GM18517 (cell line): ENCODE results near the gene SLC5A3.

Experiments
- ATAC-seq: cut with Tn5 transposase; IDR thresholded peaks from one replicate; pipeline ENCODE4 v1.9.1; 2021; ENCODE audit warnings: mild to moderate bottlenecking, moderate library complexity; ENCODE audit not compliant: unreplicated experiment

Gene SLC5A3

DNA sequence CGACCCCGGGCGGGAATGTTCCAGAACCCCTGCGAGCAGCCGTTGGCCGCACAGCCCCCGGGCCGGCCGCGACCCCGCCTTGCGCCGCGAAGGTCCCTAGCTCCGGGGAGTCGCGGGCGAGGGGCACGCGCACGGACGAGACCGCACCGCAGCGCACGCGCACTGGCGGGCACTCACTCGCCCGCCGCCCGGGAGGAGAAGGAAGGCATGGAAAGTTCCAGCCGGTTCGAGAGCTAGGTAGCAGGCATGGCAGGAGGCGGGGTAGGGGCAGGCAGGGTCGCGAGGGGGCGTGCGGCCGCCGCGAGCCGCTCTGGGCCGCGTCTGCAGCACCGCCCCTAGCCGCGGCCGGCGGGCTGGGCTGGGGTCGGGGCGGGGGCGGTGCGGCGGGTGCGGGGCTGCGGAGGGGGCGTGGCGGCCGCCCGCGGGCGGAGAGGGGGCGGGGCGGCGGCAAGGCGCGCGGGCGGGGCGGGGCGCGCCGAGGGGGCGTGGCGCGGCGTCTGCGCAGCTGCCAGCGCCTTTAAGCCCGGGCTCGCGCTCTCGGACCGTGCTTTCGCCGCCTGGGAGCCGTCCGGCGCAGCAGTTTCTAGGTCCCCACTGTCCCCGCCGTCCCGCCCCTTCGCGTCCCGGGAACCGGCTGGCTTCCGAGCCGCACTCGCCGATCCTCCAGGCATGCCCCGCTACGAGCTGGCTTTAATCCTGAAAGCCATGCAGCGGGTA, at the start of gene SLC5A3, which contains the start of gene MRPS6:
SLC5A3 (plus strand) TSS at position 547 of the 717 bp plus-strand sequence. CDS start 21,621 bp downstream, outside the sequence.
MRPS6 (plus strand) TSS at position 547 of the 717 bp plus-strand sequence; CDS start at position 670, 123 bp downstream.
- ATAC-seq = peak; percentile 58

DNA sequence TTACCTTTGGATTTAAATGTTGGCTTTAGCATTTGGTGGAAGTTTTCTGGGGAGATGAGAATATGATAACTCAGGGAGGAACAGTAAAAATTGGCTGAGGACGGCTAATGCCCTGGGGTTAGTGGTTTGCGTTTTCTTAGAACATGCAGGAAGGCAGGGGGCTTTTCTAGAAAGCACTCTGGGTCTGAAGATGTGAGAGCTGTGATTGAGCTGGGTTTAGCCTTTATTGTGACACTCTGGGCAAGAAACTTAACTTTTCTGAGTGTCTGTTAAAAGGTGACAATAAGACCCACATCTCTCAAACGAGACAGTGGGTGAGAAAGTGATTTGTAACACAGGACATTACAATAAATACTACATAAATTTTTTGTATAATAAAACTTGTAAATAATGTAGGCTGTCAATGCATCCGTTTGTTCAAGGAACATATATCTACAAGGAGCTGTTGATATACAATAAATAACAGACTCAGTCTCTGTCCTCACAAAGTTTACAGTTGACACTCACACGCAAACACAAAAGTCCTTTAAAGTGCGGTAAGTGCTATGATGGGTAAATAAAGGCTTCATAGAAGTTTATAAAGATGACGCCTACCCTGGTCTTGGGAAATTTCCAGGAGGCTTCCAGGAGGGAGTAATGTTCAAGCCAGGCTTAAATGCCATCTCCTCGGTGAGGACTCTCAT, 49.5 kb upstream of the SLC5A3 start:
- no peak for ATAC-seq

DNA sequence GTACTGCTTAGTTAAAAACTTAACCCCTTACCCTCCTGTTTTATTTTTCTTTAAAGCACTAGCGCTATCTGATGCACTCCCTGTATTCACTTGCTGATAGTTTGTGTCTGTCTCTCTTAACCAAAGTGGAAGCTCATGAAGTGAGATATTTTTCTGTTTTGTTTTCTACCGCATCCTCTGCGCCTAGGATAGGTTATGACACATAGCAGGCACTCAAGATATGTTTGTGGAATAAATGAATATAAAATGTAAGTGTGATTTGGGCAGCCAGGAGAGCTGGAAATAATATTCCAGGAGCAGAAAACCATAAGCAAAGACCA, 49.0 kb upstream of the SLC5A3 start:
- no peak for ATAC-seq

DNA sequence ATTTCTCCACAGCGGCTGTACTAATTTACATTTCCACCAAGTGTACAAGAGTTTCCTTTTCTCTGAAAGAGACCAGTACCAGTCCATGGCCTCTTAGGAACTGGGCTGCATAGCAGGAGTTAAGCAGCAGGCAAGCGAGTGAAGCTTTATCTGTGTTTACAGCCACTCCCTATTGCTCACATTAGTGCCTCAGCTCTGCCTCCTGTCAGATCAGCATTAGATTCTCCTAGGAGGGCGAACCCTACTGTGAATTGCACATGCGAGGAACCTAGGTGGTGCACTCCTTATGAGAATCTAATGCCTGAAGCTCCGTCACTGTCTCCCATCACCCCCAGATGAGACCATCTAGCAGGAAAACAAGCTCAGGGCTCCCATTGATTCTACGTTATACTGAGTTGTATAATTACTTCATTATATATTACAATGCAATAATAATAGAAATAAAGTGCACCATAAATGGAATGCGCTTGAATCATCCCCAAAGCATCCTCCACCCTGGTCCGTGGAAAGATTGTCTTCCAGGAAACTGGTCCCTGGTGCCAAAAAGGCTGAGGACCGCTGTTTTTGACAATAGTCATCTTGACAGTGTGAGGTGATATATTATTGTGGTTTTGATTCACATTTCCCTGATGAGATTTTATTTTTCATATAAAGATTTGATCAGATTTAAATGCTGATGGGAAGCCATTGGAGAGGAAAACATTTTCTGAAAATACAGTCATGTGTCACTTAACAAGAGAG, 45.5 kb upstream of the SLC5A3 start:
- ATAC-seq = no peak

DNA sequence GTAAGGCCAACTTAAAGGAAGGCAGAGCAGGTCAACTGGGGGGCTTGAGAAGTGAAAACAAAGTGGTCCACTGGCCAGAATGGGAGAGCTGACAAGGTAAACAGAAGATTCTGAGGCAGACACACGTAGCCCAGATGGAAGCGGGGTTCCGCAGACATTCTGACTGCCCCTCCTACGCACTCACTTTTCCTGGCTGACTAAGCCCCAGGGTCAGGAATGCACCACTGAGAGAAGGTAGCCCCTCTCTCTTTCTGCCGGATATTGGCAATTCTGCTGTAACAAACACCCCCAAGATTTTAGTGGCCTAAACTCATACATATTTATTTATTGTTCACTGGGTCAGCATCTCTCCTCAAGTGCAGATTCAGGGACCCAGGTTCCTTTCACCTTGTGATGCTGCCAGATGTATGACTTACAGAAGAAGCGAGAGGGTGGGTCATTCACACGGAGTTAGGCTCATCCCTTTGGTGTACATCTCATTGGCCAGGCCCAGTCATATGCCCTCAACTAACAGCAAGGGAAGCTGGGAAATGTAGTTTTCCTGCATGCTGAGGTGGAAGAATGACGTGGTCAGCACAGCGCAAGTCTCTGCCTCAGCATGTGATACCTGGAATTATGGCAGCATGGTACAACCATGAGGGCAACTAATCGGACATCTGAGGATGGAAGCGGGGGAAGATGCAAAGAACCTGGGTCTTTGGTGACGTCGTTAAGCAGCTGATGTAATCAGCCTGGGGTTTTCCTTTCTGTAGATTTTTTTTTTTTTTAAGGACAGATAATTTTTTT, 43.4 kb upstream of the SLC5A3 start:
- ATAC-seq = peak; percentile 66

DNA sequence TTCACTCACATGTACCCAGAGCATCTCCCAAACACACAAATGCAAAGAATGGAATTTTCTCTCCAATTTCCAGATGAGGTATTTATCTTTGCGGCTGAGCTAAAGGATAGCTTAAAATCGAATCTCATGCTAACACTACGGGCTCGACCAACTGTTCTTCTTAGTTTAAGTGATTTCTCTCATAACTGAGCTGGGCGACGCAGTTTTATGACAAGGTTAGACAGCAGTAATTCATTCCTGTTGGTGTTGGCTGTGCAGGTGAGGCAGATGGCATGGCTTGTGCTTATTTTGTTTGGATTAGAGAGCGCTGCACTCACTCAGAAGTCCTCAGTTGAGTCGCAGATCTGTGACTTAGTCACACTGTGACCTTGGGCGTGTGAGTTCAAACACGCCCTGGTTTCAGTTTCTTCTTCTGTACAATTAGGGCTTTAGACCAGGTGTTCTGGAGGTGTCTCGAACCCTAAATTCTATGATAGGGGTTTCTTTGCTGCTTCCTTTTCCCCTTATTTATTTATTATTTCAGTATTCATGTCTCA, 41.5 kb upstream of the SLC5A3 start:
- ATAC-seq = no peak

DNA sequence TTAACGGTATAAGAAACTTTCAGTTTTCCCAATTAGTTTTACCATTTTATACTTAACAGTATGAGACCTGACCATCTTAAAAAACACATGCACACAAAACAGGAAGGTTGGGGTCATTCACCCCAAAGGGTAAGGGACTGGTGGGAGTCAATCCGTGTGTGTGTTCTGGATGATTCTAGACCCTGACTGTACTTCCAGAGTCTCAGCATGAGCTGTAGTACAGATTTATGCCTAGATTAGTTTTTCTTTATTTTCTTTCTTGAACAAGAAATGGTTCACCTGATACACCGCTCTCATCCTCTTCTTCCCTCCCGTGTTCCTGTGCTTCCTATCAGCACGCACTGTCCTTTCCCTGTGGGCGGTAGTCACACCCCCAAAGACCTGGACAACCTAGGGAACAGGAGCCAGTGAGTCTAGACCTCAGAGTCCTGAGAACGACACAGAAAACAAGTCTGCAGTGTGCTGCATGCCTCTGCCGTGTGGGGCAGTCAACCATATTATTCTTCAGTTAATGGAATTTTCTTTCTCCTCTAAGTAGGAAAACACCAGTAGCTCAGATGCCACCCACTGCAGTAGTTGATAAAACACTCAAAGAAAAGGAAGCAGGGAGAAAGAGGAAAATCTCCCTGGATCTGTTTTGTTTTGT, 38.9 kb upstream of the SLC5A3 start:
- ATAC-seq = no peak

DNA sequence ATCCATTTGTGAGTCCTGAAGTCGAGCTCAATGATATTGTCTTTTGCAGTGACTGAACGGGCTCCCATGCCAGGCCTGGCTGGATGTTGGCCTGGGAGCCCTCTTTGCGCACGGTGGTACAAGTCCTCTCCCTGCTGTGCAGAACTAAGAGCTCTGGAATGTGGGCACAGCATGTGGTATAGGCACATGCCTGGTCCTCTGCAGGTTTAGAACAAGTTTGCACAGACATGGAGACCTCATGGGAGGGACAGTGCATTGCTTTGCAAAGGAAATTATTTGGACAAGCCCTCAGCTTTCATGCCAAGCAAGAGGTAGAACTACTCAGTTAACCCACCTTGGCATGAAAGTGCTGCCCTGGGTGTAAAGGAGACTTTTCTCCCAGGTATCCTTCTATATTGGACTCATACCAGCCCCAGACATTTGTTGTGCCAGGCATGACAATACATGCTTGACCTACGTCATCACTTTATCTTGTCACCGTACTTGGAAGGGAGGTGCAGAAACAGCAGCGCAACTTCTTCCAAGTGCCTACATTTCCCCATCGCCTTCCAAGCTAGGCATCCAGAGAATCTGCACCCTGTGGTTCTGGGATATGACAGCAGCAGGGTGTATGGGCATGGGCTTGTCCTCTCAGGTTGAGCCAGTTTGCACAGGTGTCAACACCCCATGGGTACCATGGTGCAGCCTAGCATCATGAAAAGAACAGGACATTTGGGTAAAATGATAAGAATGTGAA, 37.6 kb upstream of the SLC5A3 start:
- no peak for ATAC-seq

DNA sequence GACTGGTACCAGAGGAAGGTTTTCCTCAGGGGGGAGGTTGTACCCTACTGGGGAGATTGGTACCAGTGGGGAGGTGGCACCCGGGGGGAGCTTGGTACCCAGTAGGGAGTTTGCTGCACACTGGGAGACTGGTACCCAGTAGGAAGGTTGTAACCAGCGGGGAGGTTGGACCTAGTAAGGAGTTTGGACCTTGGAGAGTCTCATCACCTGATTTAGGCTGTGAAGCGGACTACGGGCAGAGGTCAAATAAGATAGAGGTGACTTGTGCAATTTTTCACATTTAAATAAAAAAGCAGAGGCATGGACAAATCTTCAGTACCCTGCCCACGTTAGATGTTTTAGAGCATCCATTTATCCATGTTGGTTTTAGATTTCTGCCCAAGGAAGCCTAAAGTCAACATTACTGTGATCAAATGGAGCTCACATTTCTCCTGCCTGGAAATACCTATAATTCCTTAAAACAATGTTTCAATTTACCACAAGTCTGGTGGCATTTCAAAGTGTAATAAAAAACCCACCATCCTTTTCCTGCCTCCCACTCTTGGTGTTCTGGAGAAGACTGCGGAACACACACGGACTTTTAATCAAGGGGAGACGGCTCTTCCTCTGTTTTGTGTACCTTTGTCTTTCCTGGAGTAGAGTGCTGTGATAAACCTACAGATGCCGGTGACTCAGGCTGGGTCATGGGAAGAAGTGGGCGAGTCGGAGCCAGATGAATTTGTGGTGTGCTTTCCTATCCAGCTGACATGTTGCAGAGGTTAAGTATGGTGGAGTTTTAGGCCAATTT, 36.2 kb upstream of the SLC5A3 start:
- no peak for ATAC-seq

DNA sequence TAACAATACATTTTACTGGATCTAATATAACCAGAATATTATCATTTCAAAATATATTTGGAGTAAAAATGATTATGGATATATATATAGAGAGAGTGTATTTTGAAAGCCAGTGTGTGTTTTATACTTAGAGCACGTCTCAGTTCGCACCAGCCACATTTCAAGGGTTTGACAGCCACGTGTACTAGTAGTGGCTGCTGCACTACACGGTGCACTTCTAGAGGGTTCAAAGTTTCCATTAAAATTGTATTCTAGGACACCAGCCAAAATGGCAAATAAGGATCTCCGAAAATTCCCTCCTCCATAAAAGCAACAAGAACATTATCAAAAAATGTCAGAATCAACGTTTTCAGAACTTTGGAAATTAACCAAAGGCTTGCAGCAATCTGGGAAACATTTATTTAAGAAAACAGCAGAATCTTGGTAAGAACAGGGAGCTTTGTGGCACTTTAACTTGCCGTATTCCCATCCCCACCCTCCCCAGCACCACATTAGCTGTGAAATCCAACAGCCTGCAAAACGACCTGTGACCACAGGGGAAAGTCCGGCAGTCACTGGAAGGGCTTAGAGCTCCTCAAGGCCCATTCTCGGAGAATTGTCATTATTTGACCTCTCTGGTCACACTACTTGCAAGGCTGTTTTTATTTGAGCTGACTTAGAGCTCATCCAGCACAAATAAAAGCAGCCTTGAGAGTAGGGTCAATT, 33.5 kb upstream of the SLC5A3 start:
- ATAC-seq = no peak

DNA sequence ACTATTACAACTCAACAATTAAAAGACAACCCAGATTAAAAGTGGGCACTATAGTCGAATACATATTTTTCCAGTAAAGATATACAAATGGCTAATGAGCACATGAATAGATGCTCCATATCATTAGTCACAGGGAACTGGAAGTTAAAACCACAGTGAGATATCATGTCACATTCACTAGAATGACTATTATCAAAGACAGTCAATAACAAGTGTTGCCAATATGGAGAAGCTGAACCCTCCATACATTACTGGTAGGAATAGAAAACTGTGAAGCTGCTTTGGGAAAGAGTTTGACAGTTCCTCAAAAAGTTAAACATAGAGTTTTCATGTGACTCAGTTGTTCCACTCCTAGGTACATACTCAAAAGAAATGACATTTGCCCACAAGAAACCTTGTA, 30.6 kb upstream of the SLC5A3 start:
- ATAC-seq = no peak

DNA sequence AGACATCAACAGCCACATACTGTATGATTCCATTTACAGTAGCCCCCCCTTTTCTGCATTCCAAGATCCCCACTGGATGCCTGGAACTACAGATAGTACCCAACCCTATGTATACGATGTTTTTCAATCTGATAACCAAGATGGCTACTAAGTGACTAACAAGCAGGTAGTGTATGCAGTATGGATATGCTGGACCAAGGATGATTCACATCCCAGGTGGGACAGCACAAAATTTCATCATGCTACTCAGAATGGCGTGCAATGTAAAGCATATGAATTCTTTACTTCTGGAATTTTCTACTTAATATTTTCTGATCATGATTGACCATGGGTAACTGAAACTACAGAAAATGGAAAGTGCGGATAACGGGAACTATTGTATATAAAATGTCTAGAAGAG, 30.0 kb upstream of the SLC5A3 start:
- no peak for ATAC-seq

DNA sequence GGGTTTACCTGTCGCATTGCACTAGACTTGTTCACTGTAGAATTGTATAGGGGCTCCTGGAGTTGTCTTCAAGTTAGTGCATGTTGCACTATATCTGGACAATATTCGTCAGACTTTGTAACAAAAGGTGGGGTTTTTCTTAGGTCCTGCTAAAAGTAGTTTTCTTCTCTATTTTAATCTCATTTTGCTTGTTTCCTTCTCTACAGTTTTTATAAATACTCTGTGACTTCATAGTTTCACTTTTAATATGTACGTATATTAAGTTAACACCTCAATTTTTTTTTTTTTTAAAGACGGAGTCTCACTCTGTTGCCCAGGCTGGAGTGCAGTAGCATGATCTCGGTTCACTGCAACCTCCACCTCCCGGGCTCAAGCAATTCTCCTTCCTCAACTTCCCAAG, 26.5 kb upstream of the SLC5A3 start:
- peak; percentile 79 for ATAC-seq

DNA sequence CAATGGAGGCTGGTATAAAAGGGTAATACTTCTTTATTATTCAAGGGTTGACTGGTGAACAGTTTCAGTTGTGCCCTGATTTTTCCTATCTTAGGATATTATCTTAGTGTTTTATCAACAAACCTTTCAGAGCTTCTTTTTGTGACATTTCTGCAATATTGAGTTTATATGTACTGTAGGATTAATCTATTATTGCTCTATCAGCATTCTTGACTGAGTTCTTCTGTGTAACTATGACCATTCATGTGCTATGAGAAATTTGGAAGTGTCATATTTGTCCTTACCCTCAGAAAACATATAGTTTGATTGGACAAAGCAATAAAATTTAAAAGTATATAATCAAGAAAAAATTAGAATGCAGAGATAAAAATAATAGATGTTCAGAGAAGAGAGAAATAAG, 25.5 kb upstream of the SLC5A3 start:
- no peak for ATAC-seq

DNA sequence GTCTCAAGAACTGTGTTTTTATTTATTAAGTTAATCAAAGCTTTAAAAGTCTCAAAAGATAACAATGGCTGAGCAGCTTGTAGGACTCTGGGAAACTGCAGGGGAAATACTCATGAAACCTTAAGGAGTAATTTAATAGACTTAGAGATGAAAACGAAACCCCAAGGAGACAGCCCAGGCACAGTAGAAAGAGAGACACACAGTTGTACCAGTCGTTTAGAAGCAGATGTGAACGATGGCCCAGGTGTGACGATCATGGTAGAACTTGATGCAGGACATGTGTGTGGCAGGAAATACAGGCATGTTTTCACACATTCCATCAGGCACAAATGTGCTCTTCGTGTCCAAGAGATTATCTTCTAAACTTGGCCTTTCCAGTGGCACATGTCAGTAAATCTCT, 21.2 kb upstream of the SLC5A3 start:
- no peak for ATAC-seq

DNA sequence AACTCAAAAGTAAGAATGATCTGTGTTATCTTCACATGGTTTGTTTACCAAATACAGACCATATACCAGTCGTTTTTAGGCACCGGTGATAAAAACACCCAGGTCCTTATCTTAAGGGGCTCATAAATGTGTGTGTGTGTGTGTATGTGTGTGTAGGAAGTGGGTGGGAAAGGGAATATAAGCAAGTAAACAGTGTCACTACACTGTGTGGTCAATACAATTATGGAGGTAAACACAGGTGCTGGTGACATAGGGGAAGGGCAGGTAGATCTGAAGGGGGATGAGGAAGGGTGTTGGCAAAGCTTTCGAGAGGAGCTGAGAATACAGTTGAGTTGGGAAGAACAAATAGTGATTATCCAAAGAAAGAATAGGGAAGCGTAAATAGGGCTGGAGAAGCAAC, 19.1 kb upstream of the SLC5A3 start:
- no peak for ATAC-seq

DNA sequence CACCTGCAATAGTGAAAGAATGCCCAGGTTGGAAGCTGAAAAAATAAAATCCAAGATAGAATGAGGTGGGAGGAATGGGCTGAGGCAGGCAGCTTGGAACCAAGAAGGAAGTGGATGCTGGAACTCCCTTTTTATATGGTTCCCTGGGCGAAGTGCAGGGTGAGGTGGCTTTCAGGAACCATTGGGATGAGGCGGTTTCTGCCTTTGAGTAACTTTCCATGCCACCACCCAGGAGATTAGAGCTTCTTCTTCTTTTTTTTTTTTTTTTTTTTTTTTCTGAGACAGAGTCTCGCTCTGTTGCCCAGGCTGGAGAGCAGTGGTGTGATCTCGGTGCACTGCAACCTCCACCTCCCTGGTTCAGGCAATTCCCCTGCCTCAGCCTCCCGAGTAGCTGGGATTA, 17.8 kb upstream of the SLC5A3 start:
- no peak for ATAC-seq

DNA sequence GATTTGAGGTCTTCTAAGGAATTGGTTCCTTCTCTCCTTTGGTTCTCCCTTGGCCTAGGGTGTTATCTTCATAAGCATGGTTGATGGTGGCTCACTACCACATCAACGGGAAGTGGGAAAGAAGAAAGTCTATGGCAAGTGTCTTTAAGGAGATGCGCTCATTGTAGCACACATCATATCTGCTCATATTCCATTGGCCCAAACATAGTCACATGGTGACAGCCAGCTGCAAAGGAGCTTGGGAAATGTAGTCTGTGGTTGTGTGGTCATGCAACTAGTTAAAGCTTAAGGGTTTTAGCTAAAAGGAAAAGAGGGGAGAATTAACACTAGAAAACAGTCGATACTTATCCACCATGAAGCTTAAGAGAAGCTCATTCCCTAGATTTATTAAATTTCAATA, 11.4 kb upstream of the SLC5A3 start:
- no peak for ATAC-seq
